Astrocyte of the spinal cord (primary cell): ENCODE data around the gene KLF6.
A peak's percentile ranks its signal among the peaks of the same experiment; 100 is the strongest.

ENCODE experiments used
- DNase-seq: peaks from one replicate; pipeline ENCODE4 v3.0.0; 2011; ENCODE audit warnings: low read depth, low spot score
- H3K4me3 ChIP-seq: 2 replicates; pipeline ENCODE4 v1.5.1; 2011; ENCODE audit warnings: low read depth, mild to moderate bottlenecking, low read length, moderate library complexity
- CTCF ChIP-seq: IDR thresholded peaks from 2 replicates; pipeline ENCODE4 v1.5.1; 2012; ENCODE audit warnings: low read depth, mild to moderate bottlenecking, low read length, inconsistent platforms
- in situ Hi-C: cut with HindIII; loops from 2 replicates; pipeline ENCODE4 v1.10.0; 2017; ENCODE audit warnings: low sequenced_read_pairs

Gene KLF6

GRCh38 chr10:3790858-3791257 is 5.8 kb upstream of the KLF6 start:
- in situ Hi-C loops = no loop called here
- DNase-seq = no peak
- no peak for TF ChIP-seq CTCF
- H3K4me3 ChIP-seq = no peak overlapping the region

GRCh38 chr10:3790272-3790671 is 5.3 kb upstream of the KLF6 start:
- H3K4me3 ChIP-seq = no peak overlapping the region
- in situ Hi-C loops = no loop called here
- no peak for DNase-seq
- no peak for TF ChIP-seq CTCF

- H3K4me3 ChIP-seq = no peak overlapping the region
- DNase-seq = no peak
- no peak for TF ChIP-seq CTCF
- in situ Hi-C loops = no loop called here
Measured at GRCh38 chr10:3789621-3790020, 4.6 kb upstream of the KLF6 start.

- no peak for TF ChIP-seq CTCF
- DNase-seq = no peak
- no peak overlapping the region for H3K4me3 ChIP-seq
- in situ Hi-C loops = no loop called here
Measured at GRCh38 chr10:3787816-3788215, 2.8 kb upstream of the KLF6 start.

GRCh38 chr10:3787016-3787400 is 2.0 kb upstream of the KLF6 start:
- in situ Hi-C loops = no loop called here
- TF ChIP-seq CTCF = no peak
- H3K4me3 ChIP-seq = no peak overlapping the region
- peak; percentile 41 for DNase-seq

GRCh38 chr10:3786295-3787015 is 1.4 kb upstream of the KLF6 start:
- TF ChIP-seq CTCF = no peak
- in situ Hi-C loops = no loop called here
- DNase-seq = peak; percentile 70
- H3K4me3 ChIP-seq = peak overlapping the region; percentile 60
